Activated CD8-positive, alpha-beta T cell treated with anti-CD3 and anti-CD28 coated beads, Interleukin-2, amount 10 ng/mL, durations not matched to agents 7 days and 5 days (primary cell): ENCODE measurements around the gene GABBR2. TPM values are rescaled to one million over a fixed set of nuclear protein-coding genes. Genes with fewer than 3 reads are reported as not detected.
"Not testable (repeated sequence)": the region's sequence is repeated elsewhere in the genome, so short reads cannot be mapped to it uniquely, and the experiment has no call there.

Source experiments
- ATAC-seq: fragments of 150-1000 bp; cut with Tn5 transposase; one replicate; pipeline ENCODE4 v1.10.0; 2021; ENCODE audit warnings: moderate library complexity
- CTCF ChIA-PET: fragments of 350-600 bp; sonication (Branson Sonifier 250); formaldehyde crosslinking; loops from one replicate; lab custom pipeline; 2021; ENCODE audit warnings: antibody characterized with exemption; lab: Charles Lee
- POLR2A ChIA-PET: fragments of 350-600 bp; sonication (Branson Sonifier 250); formaldehyde crosslinking; loops from one replicate; lab custom pipeline; 2021; ENCODE audit warnings: antibody characterized with exemption; lab: Charles Lee
- DNase-seq: peaks from one replicate; pipeline ENCODE4 v3.0.0-alpha.2; 2020
- H3K27ac Mint-ChIP-seq: one replicate; pipeline ENCODE4 v1.8.0; 2021; ENCODE audit warnings: mild to moderate bottlenecking, mixed read lengths
- H3K27me3 Mint-ChIP-seq: one replicate; pipeline ENCODE4 v1.8.0; 2021; ENCODE audit warnings: low read depth, mixed read lengths
- H3K36me3 Mint-ChIP-seq: one replicate; pipeline ENCODE4 v1.8.0; 2021; ENCODE audit warnings: low read depth, mixed read lengths
- H3K4me1 Mint-ChIP-seq: one replicate; pipeline ENCODE4 v1.8.0; 2021; ENCODE audit warnings: low read depth, mixed read lengths
- H3K4me3 Mint-ChIP-seq: one replicate; pipeline ENCODE4 v1.8.0; 2021; ENCODE audit warnings: mild to moderate bottlenecking, mixed read lengths
- H3K9me3 Mint-ChIP-seq: one replicate; pipeline ENCODE4 v1.8.0; 2022; ENCODE audit warnings: mixed read lengths; ENCODE audit not compliant: insufficient read depth
- total RNA-seq, 2 experiments: library from RNA; stranded (reverse); gene quantifications; one replicate each; pipeline ENCODE4 v1.2.3, GENCODE V29; 2021

GABBR2 gene
- total RNA-seq, 2 experiments from 2014 or later, result not detected

DNA sequence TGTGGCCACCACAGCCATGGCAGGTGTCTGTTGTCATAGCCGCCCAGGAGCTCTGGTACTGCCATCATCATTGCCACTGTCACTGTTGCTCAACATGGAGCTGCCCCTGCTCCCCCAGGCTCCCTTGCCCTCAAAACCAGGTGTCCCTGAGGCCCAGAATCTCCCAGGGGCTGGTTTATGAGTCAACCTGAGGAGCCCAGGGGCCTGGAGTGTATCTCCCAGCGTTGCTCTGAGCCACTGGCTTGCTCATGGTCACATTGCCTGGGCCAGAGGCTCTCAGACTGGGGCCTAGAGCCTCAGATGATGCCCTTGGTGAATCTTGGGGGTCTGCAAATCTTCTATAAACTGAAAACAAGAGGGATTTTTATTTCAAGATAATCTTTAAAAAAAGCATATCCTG, 428.6 kb downstream of the GABBR2 start:
- ChIA-PET CTCF (no interaction called here), POLR2A (no interaction called here)
- Mint-ChIP-seq H3K27me3 (peaks cover 33% of the 10 kb centered on the region), H3K4me1 (no peaks in the 10 kb centered on the region), H3K36me3 (no peaks in the 10 kb centered on the region), H3K27ac (no peak overlapping the region), H3K9me3 (no peaks in the 10 kb centered on the region), H3K4me3 (no peak overlapping the region)
- ATAC-seq (no peak), DNase-seq (no peak)

DNA sequence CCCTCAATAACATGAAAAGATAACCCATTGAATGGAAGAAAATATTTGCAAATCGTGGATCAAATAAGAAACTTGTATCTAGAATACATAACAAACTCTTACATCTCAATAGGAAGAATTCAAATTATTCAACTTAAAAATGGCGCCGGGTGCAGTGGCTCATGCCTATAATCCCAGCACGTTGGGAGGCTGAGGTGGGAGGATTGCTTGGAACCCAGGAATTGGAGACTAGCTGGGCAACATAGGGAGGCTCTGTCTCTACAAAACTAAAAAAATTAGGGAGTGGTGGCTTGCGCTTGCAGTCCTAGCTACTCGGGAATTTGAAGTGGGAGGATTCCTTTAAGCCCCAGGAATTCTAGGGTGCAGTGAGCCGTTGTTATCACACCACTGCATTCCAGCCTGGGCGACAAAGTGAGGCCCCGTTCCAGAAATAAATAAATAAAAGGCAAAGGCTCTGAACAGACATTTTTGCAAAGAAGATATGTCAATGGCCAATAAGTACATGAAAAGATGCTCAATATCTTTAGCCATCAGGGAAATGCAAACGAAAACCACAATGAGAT, 431.7 kb downstream of the GABBR2 start:
- no peak overlapping the region for H3K4me3 Mint-ChIP-seq
- ChIA-PET CTCF (no interaction called here), POLR2A (no interaction called here)
- no peak for ATAC-seq
- no peaks in the 10 kb centered on the region for H3K36me3 Mint-ChIP-seq
- no peak overlapping the region for H3K27ac Mint-ChIP-seq
- peaks cover 35% of the 10 kb centered on the region for H3K27me3 Mint-ChIP-seq
- no peaks in the 10 kb centered on the region for H3K4me1 Mint-ChIP-seq
- DNase-seq, result no peak
- no peaks in the 10 kb centered on the region for H3K9me3 Mint-ChIP-seq

DNA sequence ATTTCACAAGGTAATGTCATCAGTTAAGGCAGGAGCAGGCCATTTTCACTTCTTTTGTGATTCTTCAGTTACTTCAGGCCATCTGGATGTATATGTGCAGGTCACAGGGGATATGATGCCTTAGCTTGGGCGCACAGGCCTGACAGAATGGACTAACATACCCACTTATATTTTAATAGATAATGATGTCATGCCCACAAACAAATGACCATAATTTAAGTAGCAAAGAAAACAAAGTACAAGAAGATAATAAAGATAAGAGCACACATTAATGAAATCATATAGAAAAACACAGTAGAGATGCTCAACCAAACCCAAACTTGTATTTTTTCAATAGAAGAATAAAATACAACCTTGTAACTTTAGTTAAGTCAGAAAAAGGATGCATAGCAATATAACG, 433.6 kb downstream of the GABBR2 start:
- Mint-ChIP-seq H3K4me1 (no peaks in the 10 kb centered on the region), H3K27ac (no peak overlapping the region), H3K27me3 (peaks cover 36% of the 10 kb centered on the region), H3K9me3 (no peaks in the 10 kb centered on the region), H3K4me3 (no peak overlapping the region), H3K36me3 (no peaks in the 10 kb centered on the region)
- ChIA-PET POLR2A (no interaction called here), CTCF (no interaction called here)
- ATAC-seq (no peak), DNase-seq (no peak)

DNA sequence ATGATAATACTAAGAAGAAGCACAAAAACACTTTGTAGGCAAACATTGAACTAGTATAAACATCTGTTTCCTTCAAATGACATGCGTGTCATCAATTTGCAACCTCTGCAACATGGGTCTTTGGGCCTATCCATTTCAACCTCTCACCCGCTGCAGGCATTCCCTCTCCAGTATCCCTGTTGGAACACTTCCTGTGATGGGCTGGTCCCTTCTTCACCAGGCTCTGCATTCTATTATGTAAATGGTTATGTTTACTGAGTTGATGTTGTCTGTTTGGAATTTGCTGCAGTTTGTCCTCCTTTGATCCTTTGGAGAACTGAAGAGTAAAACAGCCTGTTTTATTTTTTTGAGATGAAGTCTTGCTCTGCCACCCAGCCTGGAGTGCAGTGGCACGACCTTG, 436.7 kb downstream of the GABBR2 start:
- no peaks in the 10 kb centered on the region for H3K4me1 Mint-ChIP-seq
- H3K36me3 Mint-ChIP-seq, result no peaks in the 10 kb centered on the region
- H3K27me3 Mint-ChIP-seq, result peaks cover 27% of the 10 kb centered on the region
- no peak for DNase-seq
- ChIA-PET POLR2A (interaction anchor here (1.2 kb wide), 1 partner anchor 16 kb away, joined by 3 read pairs; the partner anchor contains the start of gene TBC1D2), CTCF (no interaction called here)
- H3K4me3 Mint-ChIP-seq, result no peak overlapping the region
- H3K9me3 Mint-ChIP-seq, result no peaks in the 10 kb centered on the region
- ATAC-seq, result no peak
- no peak overlapping the region for H3K27ac Mint-ChIP-seq

DNA sequence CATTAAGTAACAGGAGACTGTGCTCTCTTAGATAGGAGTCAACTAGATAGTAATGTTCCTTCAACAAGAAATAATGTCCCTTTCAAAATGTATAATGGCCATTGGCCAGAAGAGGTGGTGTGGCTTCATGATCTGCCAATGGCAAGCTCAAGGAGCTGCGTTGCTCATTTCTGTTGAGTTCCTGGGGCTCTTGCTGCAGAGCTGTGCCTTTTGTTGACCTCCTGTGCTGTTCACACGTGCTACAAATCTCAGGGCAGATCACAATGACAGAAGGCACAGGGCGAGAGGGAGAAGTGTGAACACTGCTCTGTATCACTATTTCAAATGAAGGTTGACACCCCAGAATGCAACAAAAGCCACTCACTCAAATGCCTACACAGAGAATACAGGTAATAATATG, 437.3 kb downstream of the GABBR2 start:
- H3K4me1 Mint-ChIP-seq, result no peaks in the 10 kb centered on the region
- ChIA-PET POLR2A (interaction anchor here (1.2 kb wide), 1 partner anchor 16 kb away, joined by 3 read pairs; the partner anchor contains the start of gene TBC1D2), CTCF (no interaction called here)

DNA sequence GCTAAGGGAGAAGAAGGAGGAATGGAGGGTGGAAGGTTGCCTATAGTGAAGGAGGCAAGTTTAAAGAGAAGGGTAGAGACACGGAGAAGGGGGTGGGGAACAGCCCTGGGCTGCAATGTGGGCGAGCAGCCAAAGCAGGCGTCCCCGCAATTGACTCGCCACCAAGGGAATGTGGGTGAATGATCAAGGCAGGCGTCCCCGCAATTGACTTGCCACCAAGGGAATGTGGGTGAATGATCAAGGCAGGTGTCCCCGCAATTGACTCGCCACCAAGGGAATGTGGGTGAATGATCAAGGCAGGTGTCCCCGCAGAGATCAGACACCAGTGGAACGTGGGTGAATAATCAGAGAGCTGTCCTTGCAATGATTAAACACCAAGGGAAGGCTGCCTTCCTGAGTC, 438.5 kb downstream of the GABBR2 start:
- H3K27ac Mint-ChIP-seq, H3K4me1 Mint-ChIP-seq, H3K4me3 Mint-ChIP-seq, ATAC-seq, H3K36me3 Mint-ChIP-seq, DNase-seq, CTCF ChIA-PET, POLR2A ChIA-PET, H3K9me3 Mint-ChIP-seq: not testable (repeated sequence)
- H3K27me3 Mint-ChIP-seq, result peaks cover 26% of the 10 kb centered on the region

More for the DNA sequence above, 437.3 kb downstream of the GABBR2 start:
- DNase-seq (no peak), ATAC-seq (no peak)
- no peaks in the 10 kb centered on the region for H3K9me3 Mint-ChIP-seq
- H3K27me3 Mint-ChIP-seq, result peaks cover 26% of the 10 kb centered on the region
- H3K36me3 Mint-ChIP-seq, result no peaks in the 10 kb centered on the region
- H3K27ac Mint-ChIP-seq, result no peak overlapping the region
- no peak overlapping the region for H3K4me3 Mint-ChIP-seq

DNA sequence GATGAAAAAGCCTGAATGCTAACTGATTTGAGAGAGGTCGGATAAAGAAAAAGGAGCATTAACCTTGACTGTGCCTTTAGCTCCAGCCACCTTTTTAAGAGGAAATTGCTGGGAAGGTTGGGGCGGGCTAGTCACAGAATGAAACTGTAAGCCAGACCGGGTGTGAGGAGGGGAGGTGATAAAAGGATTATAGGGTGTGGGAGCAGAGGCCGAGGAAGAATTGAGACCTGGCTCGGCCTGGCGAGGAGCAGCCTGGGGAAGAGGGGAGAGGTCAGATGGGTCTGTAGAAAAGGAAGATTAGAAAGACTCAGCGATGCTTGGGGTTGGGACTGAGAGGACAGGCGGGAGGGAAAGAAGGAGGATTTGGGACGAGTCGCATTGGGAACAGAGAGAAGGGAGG, 439.1 kb downstream of the GABBR2 start:
- H3K4me3 Mint-ChIP-seq, CTCF ChIA-PET, ATAC-seq, H3K27ac Mint-ChIP-seq, DNase-seq, H3K36me3 Mint-ChIP-seq, H3K9me3 Mint-ChIP-seq, POLR2A ChIA-PET, H3K4me1 Mint-ChIP-seq: not testable (repeated sequence)
- peaks cover 26% of the 10 kb centered on the region for H3K27me3 Mint-ChIP-seq

DNA sequence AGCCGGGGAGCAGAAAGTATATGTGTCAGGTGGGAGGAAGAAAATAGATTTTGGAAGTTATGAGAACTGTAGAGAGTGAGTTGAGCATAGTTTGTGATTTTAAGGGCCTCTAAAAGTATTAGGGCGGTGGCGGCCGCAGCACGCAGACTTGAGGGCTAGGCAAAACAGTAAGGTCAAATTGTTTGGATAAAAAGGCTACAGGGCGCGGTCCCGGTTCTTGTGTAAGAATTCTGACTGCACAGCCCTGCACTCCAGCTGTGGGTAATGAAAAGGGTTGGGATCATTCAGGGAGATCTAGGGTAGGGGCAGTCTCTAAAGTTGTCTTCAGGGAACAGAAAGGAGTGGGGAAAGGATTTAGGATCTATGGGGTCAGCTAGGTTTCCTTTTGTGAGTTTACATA, 441.2 kb downstream of the GABBR2 start:
- peaks cover 28% of the 10 kb centered on the region for H3K27me3 Mint-ChIP-seq
- CTCF ChIA-PET, result not testable (repeated sequence)

DNA sequence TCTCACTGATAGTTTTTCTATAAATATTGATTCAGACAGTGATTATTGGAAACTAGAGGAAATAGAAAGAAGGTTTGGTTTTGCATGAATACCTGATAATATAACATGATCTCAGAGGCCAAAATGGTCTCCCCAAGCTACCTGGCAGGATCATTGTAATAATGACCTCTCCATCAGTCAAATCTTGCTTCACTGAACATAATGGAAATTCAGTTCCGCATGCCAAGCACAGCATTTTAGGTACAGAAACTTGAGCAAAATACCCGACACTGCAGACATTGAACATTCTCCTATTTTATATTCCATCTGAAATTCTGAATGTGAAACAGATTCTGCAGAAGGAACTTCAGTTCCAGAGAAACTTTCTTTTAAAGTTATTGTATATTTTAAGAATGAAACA, 444.2 kb downstream of the GABBR2 start:
- Mint-ChIP-seq H3K36me3 (no peaks in the 10 kb centered on the region), H3K9me3 (no peaks in the 10 kb centered on the region), H3K4me1 (no peaks in the 10 kb centered on the region), H3K4me3 (no peak overlapping the region), H3K27me3 (peaks cover 10% of the 10 kb centered on the region), H3K27ac (no peak overlapping the region)
- DNase-seq, result no peak
- ChIA-PET POLR2A (no interaction called here), CTCF (interaction anchor here (0.7 to 2.8 kb wide), 10 partner anchors 51 to 527 kb away, joined by 3 to 24 read pairs (median 6); partner anchors contain the start of gene TRIM14)
- ATAC-seq, result no peak

More for the DNA sequence above, 441.2 kb downstream of the GABBR2 start:
- DNase-seq, H3K4me1 Mint-ChIP-seq, POLR2A ChIA-PET, H3K9me3 Mint-ChIP-seq, ATAC-seq, H3K4me3 Mint-ChIP-seq, H3K36me3 Mint-ChIP-seq, H3K27ac Mint-ChIP-seq: not testable (repeated sequence)

DNA sequence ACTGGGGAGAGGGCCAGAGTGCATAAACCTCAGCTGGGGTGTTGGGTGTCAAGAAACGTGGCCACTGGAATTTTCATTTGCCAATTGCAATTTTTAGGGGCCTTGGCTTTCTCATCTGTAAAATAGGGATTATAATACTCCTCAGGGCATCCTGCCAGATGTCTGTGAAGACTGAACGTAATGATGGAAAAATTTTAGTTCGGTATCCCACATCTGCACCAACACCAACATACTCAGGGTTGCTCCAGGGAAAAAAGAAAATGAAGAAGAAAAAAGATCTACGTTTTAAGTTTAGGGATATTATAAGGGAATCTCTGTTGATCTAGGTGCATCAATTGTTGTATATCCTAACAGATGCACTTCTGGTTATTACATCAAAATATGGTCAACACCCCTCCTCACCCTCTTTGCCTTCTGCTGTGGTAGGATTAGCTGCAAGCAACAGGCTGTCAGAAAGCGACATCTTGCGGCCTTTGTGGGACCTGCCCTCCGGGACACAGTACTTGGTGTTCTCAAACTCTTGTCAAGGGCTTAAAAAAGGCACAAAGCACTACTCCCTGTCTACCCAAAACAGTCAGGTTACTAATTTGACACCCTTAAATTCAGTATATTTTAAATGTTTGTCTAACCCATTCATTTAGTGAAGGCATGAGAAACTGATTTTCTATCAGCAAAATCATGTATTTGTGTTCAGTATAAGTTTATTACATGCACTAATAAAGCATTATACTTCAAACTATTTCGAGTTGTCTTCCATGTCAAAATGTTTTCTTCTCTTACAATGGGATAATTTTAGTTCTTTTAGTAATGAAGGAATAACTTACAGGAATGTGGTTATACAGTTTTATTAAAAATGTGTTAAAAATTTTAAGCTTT, 445.0 kb downstream of the GABBR2 start:
- H3K4me1 Mint-ChIP-seq, result no peaks in the 10 kb centered on the region
- peak; percentile 90 for DNase-seq
- peak; percentile 100 for ATAC-seq
- ChIA-PET POLR2A (no interaction called here), CTCF (interaction anchor here (0.6 to 2.8 kb wide), 13 partner anchors 18 to 528 kb away, joined by 3 to 24 read pairs (median 4); partner anchors contain the start of gene TRIM14)
- no peaks in the 10 kb centered on the region for H3K36me3 Mint-ChIP-seq
- H3K4me3 Mint-ChIP-seq, result no peak overlapping the region
- peaks cover 9% of the 10 kb centered on the region for H3K27me3 Mint-ChIP-seq
- no peak overlapping the region for H3K27ac Mint-ChIP-seq
- H3K9me3 Mint-ChIP-seq, result no peaks in the 10 kb centered on the region

DNA sequence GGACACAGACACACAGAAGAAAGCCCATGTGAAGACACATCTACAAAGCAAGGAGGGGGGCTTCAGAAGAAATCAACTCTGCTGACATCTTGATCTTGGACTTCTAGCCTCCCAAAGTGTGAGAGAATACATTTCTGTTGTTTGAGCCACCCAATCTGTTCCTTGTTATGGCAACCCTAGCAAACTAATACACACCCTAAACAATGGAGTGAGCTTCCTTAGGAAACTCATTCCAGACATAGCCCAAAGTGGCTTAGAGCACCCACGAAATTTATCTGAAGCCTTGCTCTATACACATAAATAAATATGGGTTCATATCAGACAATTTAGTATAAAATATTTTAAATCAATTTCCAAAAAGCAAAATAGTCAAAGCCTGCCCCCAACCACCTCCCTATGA, 445.7 kb downstream of the GABBR2 start:
- no peaks in the 10 kb centered on the region for H3K36me3 Mint-ChIP-seq
- peaks cover 9% of the 10 kb centered on the region for H3K27me3 Mint-ChIP-seq
- ChIA-PET CTCF (interaction anchor here (0.6 to 2.8 kb wide), 7 partner anchors 17 to 370 kb away, joined by 3 to 24 read pairs (median 6); partner anchors contain the start of gene TRIM14), POLR2A (no interaction called here)
- DNase-seq (no peak), ATAC-seq (no peak)
- no peak overlapping the region for H3K27ac Mint-ChIP-seq
- H3K4me1 Mint-ChIP-seq, result no peaks in the 10 kb centered on the region
- no peak overlapping the region for H3K4me3 Mint-ChIP-seq
- no peaks in the 10 kb centered on the region for H3K9me3 Mint-ChIP-seq

DNA sequence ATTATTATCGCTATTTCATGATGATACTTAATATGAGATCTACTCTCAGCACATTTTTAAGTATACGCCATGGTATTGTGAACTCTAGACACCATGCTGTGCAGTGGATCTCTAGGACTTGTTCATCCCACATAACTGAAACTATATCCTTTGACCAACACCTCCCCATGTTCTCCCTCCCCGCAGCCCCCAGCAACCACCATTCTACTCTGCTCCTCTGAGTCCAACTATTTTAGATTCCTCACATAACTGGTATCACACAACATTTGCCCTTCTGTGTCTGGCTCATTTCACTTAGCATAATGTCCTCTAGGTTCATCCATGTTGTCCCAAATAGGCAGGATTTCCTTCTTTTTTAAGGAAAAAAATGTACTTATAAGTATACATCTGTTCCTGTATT, 446.7 kb downstream of the GABBR2 start:
- Mint-ChIP-seq H3K27me3 (peaks cover 9% of the 10 kb centered on the region), H3K4me3 (no peak overlapping the region), H3K4me1 (peaks cover under 1% of the 10 kb centered on the region), H3K9me3 (no peaks in the 10 kb centered on the region), H3K36me3 (no peaks in the 10 kb centered on the region), H3K27ac (no peak overlapping the region)
- CTCF ChIA-PET, result interaction anchor here (1.0 to 2.8 kb wide), 2 partner anchors 55 to 143 kb away, joined by 3 to 24 read pairs; partner anchors contain the start of gene TRIM14
- POLR2A ChIA-PET, result no interaction called here
- ATAC-seq (no peak), DNase-seq (no peak)
